ENCODE measurements around the gene IER5L. TPM values are rescaled to one million over a fixed set of nuclear protein-coding genes. Genes with fewer than 3 reads are reported as not detected.
A peak's percentile ranks its signal among the peaks of the same experiment; 100 is the strongest.

IER5L gene
- total and polyA plus RNA-seq, 5 donors from 2014 or later, result 2.7 TPM; not detected in 4

GRCh38 chr9:129178568-129179382, 714 bp upstream of the IER5L start:
- H3K27ac Mint-ChIP-seq, result peak overlapping the region in 1 of 3 donors; percentile 52
- ATAC-seq (ENCODE audit: low read depth in 2 of 2) (no peak), DNase-seq (no peak)
- H3K27me3 ChIP-seq (ENCODE audit: control insufficient read depth, insufficient read depth, low read length), result no peaks in the 10 kb centered on the region
- H3K36me3 Mint-ChIP-seq, result no peaks in the 10 kb centered on the region
- peaks cover 15% of the 10 kb centered on the region for H3K27me3 Mint-ChIP-seq
- no peaks in the 10 kb centered on the region for H3K36me3 ChIP-seq (ENCODE audit: control insufficient read depth, insufficient read depth, low read length)
- H3K9me3 ChIP-seq (ENCODE audit: control insufficient read depth in 2 of 2, low read length in 2 of 2), result no peaks in the 10 kb centered on the region
- H3K4me3 ChIP-seq (ENCODE audit: low read depth, low read length), result no peak overlapping the region
- peak overlapping the region; percentile 24 to 69 (median 42) for H3K4me3 Mint-ChIP-seq
- H3K4me1 Mint-ChIP-seq, result peaks cover 0 to 15% (median 5%) of the 10 kb centered on the region in 4 donors
- H3K27ac ChIP-seq (ENCODE audit: insufficient read depth, low read length, poor library complexity, severe bottlenecking), result no peak overlapping the region
- no peaks in the 10 kb centered on the region for H3K9me3 Mint-ChIP-seq
- peaks cover 41% of the 10 kb centered on the region for H3K4me1 ChIP-seq (ENCODE audit: control insufficient read depth, insufficient read depth, low read length, poor library complexity, severe bottlenecking)

GRCh38 chr9:129177443-129177790, 644 bp downstream of the IER5L start:
- peak in 1 of 2 donors; percentile 1 for ATAC-seq (ENCODE audit: low read depth in 2 of 2)

GRCh38 chr9:129176701-129177442, 1.2 kb downstream of the IER5L start:
- peaks cover 0 to 20% (median 6%) of the 10 kb centered on the region in 4 donors for H3K4me1 Mint-ChIP-seq
- ATAC-seq (ENCODE audit: low read depth in 2 of 2) (no peak), DNase-seq (peak in 2 of 3 donors; percentile 6 to 24)
- H3K4me1 ChIP-seq (ENCODE audit: control insufficient read depth, insufficient read depth, low read length, poor library complexity, severe bottlenecking), result peaks cover 43% of the 10 kb centered on the region
- H3K27me3 ChIP-seq (ENCODE audit: control insufficient read depth, insufficient read depth, low read length), result peaks cover 2% of the 10 kb centered on the region
- H3K9me3 Mint-ChIP-seq, result no peaks in the 10 kb centered on the region
- peak overlapping the region; percentile 23 for H3K27ac ChIP-seq (ENCODE audit: insufficient read depth, low read length, poor library complexity, severe bottlenecking)
- H3K36me3 Mint-ChIP-seq, result no peaks in the 10 kb centered on the region
- peak overlapping the region; percentile 84 to 92 (median 90) for H3K4me3 Mint-ChIP-seq
- H3K27ac Mint-ChIP-seq, result no peak overlapping the region
- H3K27me3 Mint-ChIP-seq, result peaks cover 25% of the 10 kb centered on the region
- no peaks in the 10 kb centered on the region for H3K36me3 ChIP-seq (ENCODE audit: control insufficient read depth, insufficient read depth, low read length)
- no peaks in the 10 kb centered on the region for H3K9me3 ChIP-seq (ENCODE audit: control insufficient read depth in 2 of 2, low read length in 2 of 2)
- H3K4me3 ChIP-seq (ENCODE audit: low read depth, low read length), result peak overlapping the region; percentile 84

More at GRCh38 chr9:129177443-129177790, 644 bp downstream of the IER5L start:
- H3K27me3 Mint-ChIP-seq, result peaks cover 20% of the 10 kb centered on the region
- Histone ChIP-seq H3K4me1 (ENCODE audit: control insufficient read depth, insufficient read depth, low read length, poor library complexity, severe bottlenecking) (peaks cover 43% of the 10 kb centered on the region), H3K27me3 (ENCODE audit: control insufficient read depth, insufficient read depth, low read length) (peaks cover 2% of the 10 kb centered on the region), H3K9me3 (ENCODE audit: control insufficient read depth in 2 of 2, low read length in 2 of 2) (no peaks in the 10 kb centered on the region), H3K36me3 (ENCODE audit: control insufficient read depth, insufficient read depth, low read length) (no peaks in the 10 kb centered on the region), H3K4me3 (ENCODE audit: low read depth, low read length) (no peak overlapping the region), H3K27ac (ENCODE audit: insufficient read depth, low read length, poor library complexity, severe bottlenecking) (no peak overlapping the region)
- peak overlapping the region; percentile 89 to 97 (median 94) for H3K4me3 Mint-ChIP-seq
- H3K9me3 Mint-ChIP-seq, result no peaks in the 10 kb centered on the region
- H3K27ac Mint-ChIP-seq, result no peak overlapping the region
- H3K36me3 Mint-ChIP-seq, result no peaks in the 10 kb centered on the region
- peaks cover 0 to 20% (median 6%) of the 10 kb centered on the region in 4 donors for H3K4me1 Mint-ChIP-seq
- no peak for DNase-seq

GRCh38 chr9:129175825-129176633, 2.0 kb downstream of the IER5L start:
- peaks cover 31% of the 10 kb centered on the region for H3K27me3 Mint-ChIP-seq
- Histone ChIP-seq H3K27ac (ENCODE audit: insufficient read depth, low read length, poor library complexity, severe bottlenecking) (peak overlapping the region; percentile 61), H3K27me3 (ENCODE audit: control insufficient read depth, insufficient read depth, low read length) (peaks cover 2% of the 10 kb centered on the region), H3K9me3 (ENCODE audit: control insufficient read depth in 2 of 2, low read length in 2 of 2) (no peaks in the 10 kb centered on the region), H3K4me1 (ENCODE audit: control insufficient read depth, insufficient read depth, low read length, poor library complexity, severe bottlenecking) (peaks cover 43% of the 10 kb centered on the region), H3K36me3 (ENCODE audit: control insufficient read depth, insufficient read depth, low read length) (no peaks in the 10 kb centered on the region), H3K4me3 (ENCODE audit: low read depth, low read length) (peak overlapping the region; percentile 84)
- peak overlapping the region; percentile 90 to 97 (median 92) for H3K4me3 Mint-ChIP-seq
- H3K9me3 Mint-ChIP-seq, result no peaks in the 10 kb centered on the region
- H3K36me3 Mint-ChIP-seq, result no peaks in the 10 kb centered on the region
- DNase-seq, result peak; percentile 49 to 71 (median 55)
- ATAC-seq (ENCODE audit: low read depth in 2 of 2), result no peak
- H3K4me1 Mint-ChIP-seq, result peaks cover 0 to 20% (median 6%) of the 10 kb centered on the region in 4 donors
- peak overlapping the region; percentile 23 to 73 (median 71) for H3K27ac Mint-ChIP-seq

GRCh38 chr9:129175515-129175824, 2.6 kb downstream of the IER5L start:
- Mint-ChIP-seq H3K4me1 (peaks cover 0 to 20% (median 6%) of the 10 kb centered on the region in 4 donors), H3K4me3 (peak overlapping the region; percentile 90 to 97 (median 92)), H3K9me3 (no peaks in the 10 kb centered on the region), H3K27me3 (peaks cover 31% of the 10 kb centered on the region), H3K27ac (peak overlapping the region; percentile 23 to 73 (median 71)), H3K36me3 (no peaks in the 10 kb centered on the region)
- no peaks in the 10 kb centered on the region for H3K36me3 ChIP-seq (ENCODE audit: control insufficient read depth, insufficient read depth, low read length)
- H3K27ac ChIP-seq (ENCODE audit: insufficient read depth, low read length, poor library complexity, severe bottlenecking), result peak overlapping the region; percentile 61
- H3K4me1 ChIP-seq (ENCODE audit: control insufficient read depth, insufficient read depth, low read length, poor library complexity, severe bottlenecking), result peaks cover 43% of the 10 kb centered on the region
- DNase-seq (no peak), ATAC-seq (ENCODE audit: low read depth in 2 of 2) (no peak)
- no peaks in the 10 kb centered on the region for H3K9me3 ChIP-seq (ENCODE audit: control insufficient read depth in 2 of 2, low read length in 2 of 2)
- H3K4me3 ChIP-seq (ENCODE audit: low read depth, low read length), result peak overlapping the region; percentile 84
- peaks cover 2% of the 10 kb centered on the region for H3K27me3 ChIP-seq (ENCODE audit: control insufficient read depth, insufficient read depth, low read length)

- H3K27ac Mint-ChIP-seq, result peak overlapping the region in 2 of 3 donors; percentile 23 to 71
- H3K9me3 ChIP-seq (ENCODE audit: control insufficient read depth in 2 of 2, low read length in 2 of 2), result no peaks in the 10 kb centered on the region
- peaks cover 43% of the 10 kb centered on the region for H3K4me1 ChIP-seq (ENCODE audit: control insufficient read depth, insufficient read depth, low read length, poor library complexity, severe bottlenecking)
- H3K36me3 ChIP-seq (ENCODE audit: control insufficient read depth, insufficient read depth, low read length), result no peaks in the 10 kb centered on the region
- H3K4me3 ChIP-seq (ENCODE audit: low read depth, low read length), result peak overlapping the region; percentile 84
- H3K36me3 Mint-ChIP-seq, result no peaks in the 10 kb centered on the region
- H3K27ac ChIP-seq (ENCODE audit: insufficient read depth, low read length, poor library complexity, severe bottlenecking), result peak overlapping the region; percentile 61
- peaks cover 28% of the 10 kb centered on the region for H3K27me3 Mint-ChIP-seq
- no peaks in the 10 kb centered on the region for H3K9me3 Mint-ChIP-seq
- ATAC-seq (ENCODE audit: low read depth in 2 of 2) (no peak), DNase-seq (peak in 2 of 3 donors; percentile 21 to 54)
- peaks cover 0 to 20% (median 6%) of the 10 kb centered on the region in 4 donors for H3K4me1 Mint-ChIP-seq
- peak overlapping the region; percentile 90 to 97 (median 92) for H3K4me3 Mint-ChIP-seq
- peaks cover 2% of the 10 kb centered on the region for H3K27me3 ChIP-seq (ENCODE audit: control insufficient read depth, insufficient read depth, low read length)
Observed at GRCh38 chr9:129174724-129175514, 3.1 kb downstream of the IER5L start.

All from CD4-positive, CD25-positive, alpha-beta regulatory T cell (primary cell).